Measurements from ENCODE around the gene CHTF8. TPM values are rescaled to one million over a fixed set of nuclear protein-coding genes. Genes with fewer than 3 reads are reported as not detected.

The CHTF8 gene
- total RNA-seq, 2 donors from 2014 or later, result 63.7 to 99.5 TPM

- H3K27ac ChIP-seq, result no peak overlapping the region
- no peaks in the 10 kb centered on the region for H3K36me3 ChIP-seq
- H3K27me3 ChIP-seq (replicated peaks; ENCODE audit: insufficient read depth), result no peaks in the 10 kb centered on the region
- no peak overlapping the region for H3K4me3 ChIP-seq
- DNase-seq (ENCODE audit: low spot score), result no peak
- TF ChIP-seq CTCF (IDR thresholded peaks at IDR 0.05), result no peak
- no peak for ATAC-seq (ENCODE audit: insufficient number of reproducible peaks, low FRiP score, low read depth)
- no peaks in the 10 kb centered on the region for H3K9me3 ChIP-seq
- H3K4me1 ChIP-seq (ENCODE audit: control insufficient read depth in 1 of 2, low read depth in 2 of 2), result no peaks in the 10 kb centered on the region
These were observed 52.7 kb downstream of the CHTF8 start for GRCh38 chr16:69079697-69080096.

- Histone ChIP-seq H3K36me3 (no peaks in the 10 kb centered on the region), H3K4me3 (no peak overlapping the region), H3K4me1 (ENCODE audit: control insufficient read depth in 1 of 2, low read depth in 2 of 2) (no peaks in the 10 kb centered on the region), H3K27me3 (replicated peaks; ENCODE audit: insufficient read depth) (no peaks in the 10 kb centered on the region), H3K9me3 (no peaks in the 10 kb centered on the region), H3K27ac (no peak overlapping the region)
- ATAC-seq (ENCODE audit: insufficient number of reproducible peaks, low FRiP score, low read depth) (no peak), DNase-seq (ENCODE audit: low spot score) (no peak)
- TF ChIP-seq CTCF (IDR thresholded peaks at IDR 0.05), result no peak
These were observed 54.3 kb downstream of the CHTF8 start for GRCh38 chr16:69078073-69078472.

GRCh38 chr16:69077251-69077650 lies 55.1 kb downstream of the CHTF8 start:
- no peaks in the 10 kb centered on the region for H3K27me3 ChIP-seq (replicated peaks; ENCODE audit: insufficient read depth)

GRCh38 chr16:69073181-69073702 lies 59.1 kb downstream of the CHTF8 start:
- Histone ChIP-seq H3K4me1 (ENCODE audit: control insufficient read depth in 1 of 2, low read depth in 2 of 2) (no peaks in the 10 kb centered on the region), H3K27ac (no peak overlapping the region), H3K9me3 (no peaks in the 10 kb centered on the region), H3K4me3 (no peak overlapping the region), H3K36me3 (no peaks in the 10 kb centered on the region), H3K27me3 (replicated peaks; ENCODE audit: insufficient read depth) (no peaks in the 10 kb centered on the region)
- ATAC-seq (ENCODE audit: insufficient number of reproducible peaks, low FRiP score, low read depth), result no peak
- TF ChIP-seq CTCF (IDR thresholded peaks at IDR 0.05), result no peak
- no peak for DNase-seq (ENCODE audit: low spot score)

More at GRCh38 chr16:69077251-69077650, 55.1 kb downstream of the CHTF8 start:
- DNase-seq (ENCODE audit: low spot score) (no peak), ATAC-seq (ENCODE audit: insufficient number of reproducible peaks, low FRiP score, low read depth) (no peak)
- Histone ChIP-seq H3K27ac (no peak overlapping the region), H3K4me3 (no peak overlapping the region), H3K9me3 (no peaks in the 10 kb centered on the region), H3K36me3 (no peaks in the 10 kb centered on the region), H3K4me1 (ENCODE audit: control insufficient read depth in 1 of 2, low read depth in 2 of 2) (no peaks in the 10 kb centered on the region)
- TF ChIP-seq CTCF (IDR thresholded peaks at IDR 0.05), result no peak

GRCh38 chr16:69072640-69072974 lies 59.8 kb downstream of the CHTF8 start:
- Histone ChIP-seq H3K9me3 (no peaks in the 10 kb centered on the region), H3K4me1 (ENCODE audit: control insufficient read depth in 1 of 2, low read depth in 2 of 2) (no peaks in the 10 kb centered on the region)

More at GRCh38 chr16:69072640-69072974, 59.8 kb downstream of the CHTF8 start:
- Histone ChIP-seq H3K36me3 (no peaks in the 10 kb centered on the region), H3K27ac (no peak overlapping the region), H3K4me3 (no peak overlapping the region), H3K27me3 (replicated peaks; ENCODE audit: insufficient read depth) (no peaks in the 10 kb centered on the region)
- DNase-seq (ENCODE audit: low spot score) (no peak), ATAC-seq (ENCODE audit: insufficient number of reproducible peaks, low FRiP score, low read depth) (no peak)
- TF ChIP-seq CTCF (IDR thresholded peaks at IDR 0.05), result no peak
